ENCODE data around the gene INAFM2.
A peak's percentile ranks its signal among the peaks of the same experiment; 100 is the strongest.

Gene INAFM2

GRCh38 chr15:40323239-40323952 is at the start of gene INAFM2:
INAFM2 (plus strand) TSS chr15:40323692; CDS start chr15:40324056, 364 bp downstream.
- DNase-seq: peak; percentile 49

DNA sequence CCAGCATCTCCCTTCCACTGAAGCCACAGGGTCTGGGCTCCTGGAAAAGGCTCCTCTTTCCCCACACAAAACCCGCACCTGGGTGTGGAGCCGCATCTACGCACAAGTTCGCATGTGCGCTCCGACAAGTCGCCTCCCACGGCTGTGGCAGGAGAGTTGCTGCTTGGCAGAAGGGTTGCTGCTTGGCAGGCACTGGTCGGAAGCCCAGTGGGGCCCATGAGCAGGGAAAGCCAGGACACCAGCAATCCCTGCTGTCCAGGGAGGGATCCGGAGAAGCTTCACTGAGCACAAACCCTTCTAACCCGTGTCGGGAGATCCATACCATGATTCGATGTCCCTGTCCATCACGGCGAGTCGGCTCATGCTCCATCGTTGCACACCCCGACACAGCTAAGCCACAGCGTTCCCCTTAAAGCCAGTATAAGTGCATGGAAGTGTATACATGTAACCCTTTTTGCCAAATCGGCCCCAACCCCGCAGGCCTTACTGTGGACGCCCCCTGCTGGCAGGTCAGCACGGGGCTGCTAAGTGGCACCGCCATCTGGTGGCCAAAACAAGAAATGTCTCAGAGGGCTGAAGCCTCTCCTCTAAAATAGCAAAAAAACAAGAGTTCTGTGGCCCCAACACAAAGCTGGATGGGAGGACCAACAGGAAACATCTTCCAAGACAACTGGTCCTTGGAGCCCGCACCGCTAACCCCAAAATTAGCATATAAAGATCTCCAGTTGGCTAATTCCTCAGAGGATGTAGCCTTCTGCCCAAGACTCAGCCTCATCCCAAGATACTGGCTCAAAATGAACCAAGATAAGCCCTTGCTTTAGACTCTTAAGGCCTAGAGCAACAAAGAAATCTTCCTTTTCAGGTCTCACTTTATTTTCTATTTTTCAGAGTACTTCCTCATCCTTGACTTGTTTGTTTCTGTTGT is 48.9 kb upstream of the INAFM2 start:
- DNase-seq: peak; percentile 39

- DNase-seq: no peak
Measured at GRCh38 chr15:40275523-40275922, 48.0 kb upstream of the INAFM2 start.

GRCh38 chr15:40275954-40276353 is 47.5 kb upstream of the INAFM2 start:
- no peak for DNase-seq

DNA sequence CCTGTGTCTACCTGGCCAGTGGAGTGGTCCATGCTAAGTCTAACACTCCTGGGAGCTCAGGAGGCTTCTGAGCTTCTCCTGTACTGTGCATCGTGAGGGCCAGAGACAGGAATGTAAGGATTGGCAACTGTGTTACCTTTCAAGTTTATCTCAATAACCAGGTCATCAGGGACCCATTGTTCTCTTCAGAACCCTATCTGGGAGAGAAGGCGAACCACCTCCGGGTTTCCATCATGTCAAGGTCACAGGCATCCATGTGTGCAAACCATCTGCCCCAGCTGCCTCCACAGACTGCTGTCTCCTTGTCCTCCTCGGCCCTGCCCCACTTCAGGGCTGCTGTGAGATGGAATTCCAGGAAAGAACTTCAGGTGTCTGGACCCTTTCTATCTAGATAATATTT is 46.6 kb upstream of the INAFM2 start:
- DNase-seq: no peak

GRCh38 chr15:40277471-40277870 is 46.0 kb upstream of the INAFM2 start:
- DNase-seq: no peak

- DNase-seq: no peak
Measured at GRCh38 chr15:40278026-40278425, 45.5 kb upstream of the INAFM2 start.

GRCh38 chr15:40279437-40280141 is 43.9 kb upstream of the INAFM2 start:
- DNase-seq: no peak

DNA sequence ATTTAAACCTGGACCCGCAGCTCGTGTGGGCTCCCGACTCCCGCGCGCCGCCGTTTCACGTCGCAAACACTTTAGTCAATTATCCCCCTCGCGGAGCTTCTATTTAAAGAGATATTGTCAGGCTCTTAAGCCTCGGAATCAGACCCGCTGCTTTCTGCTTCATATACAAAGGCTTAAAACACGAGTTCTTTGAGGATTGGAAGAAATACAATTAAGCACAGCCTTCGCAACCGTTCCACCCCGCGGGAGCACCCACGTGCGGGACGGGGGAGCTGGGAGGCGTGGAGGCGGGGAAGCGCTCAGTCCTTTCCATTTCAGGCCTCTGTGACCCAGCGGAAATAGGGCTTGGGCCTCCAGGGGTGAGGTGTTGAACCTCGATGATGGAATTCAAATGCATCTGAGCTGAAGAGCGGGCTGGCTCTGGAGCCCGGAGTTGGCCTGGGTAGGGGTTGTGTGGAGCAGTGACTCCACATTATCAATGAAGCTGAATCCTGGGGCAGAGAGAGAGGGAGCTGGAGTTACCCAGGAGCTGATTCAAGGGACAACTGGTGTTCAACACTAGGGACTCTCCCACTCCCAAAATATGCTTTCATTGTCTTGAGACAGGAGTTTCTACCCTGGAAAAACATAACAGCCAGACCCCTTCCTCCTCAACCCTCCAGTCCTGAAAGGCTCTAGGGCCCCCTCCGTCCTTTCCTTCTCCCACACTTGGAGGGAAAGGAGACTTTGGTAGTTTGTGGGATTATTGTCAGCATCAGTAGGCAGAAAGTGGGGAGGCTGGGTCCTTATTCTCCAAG is 43.0 kb upstream of the INAFM2 start:
- no peak for DNase-seq

- no peak for DNase-seq
Measured at GRCh38 chr15:40281057-40281800, 42.3 kb upstream of the INAFM2 start.

- no peak for DNase-seq
Measured at GRCh38 chr15:40281801-40282146, 41.7 kb upstream of the INAFM2 start.

DNA sequence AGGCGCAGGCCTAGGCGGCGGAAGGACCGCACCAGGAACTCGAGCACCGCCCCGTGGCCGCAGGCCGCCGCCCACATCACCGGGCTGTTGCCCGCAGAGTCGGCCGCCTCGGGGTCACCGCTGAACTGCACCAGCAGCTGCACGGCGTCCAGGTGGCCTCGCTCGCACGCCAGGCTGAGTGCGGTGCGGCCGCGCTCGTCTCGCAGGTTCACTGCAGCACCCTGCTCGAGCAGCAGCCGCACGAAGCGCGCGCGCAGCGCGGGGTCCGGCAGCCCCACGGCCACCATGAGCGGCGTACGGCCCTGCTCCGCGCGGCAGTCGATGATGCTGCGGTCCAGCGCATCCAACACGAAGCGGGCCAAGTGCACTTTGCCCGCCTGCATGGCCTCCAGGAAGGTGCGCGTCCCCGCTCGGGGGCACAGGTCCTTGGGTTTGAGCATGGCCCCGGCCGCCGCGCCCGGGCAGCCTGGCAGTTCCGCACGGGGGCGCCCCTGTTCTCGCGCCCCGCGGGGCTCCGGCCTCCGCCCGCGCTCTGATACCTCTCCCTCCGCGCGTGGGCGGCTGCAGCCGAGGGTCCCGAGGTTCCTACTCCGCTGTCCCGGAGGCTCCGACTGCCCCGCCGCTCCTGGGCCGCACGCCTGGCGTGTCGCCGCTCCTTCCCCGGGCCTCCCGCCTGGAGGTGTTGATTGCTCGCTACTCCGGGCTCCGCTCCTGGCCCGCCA is 41.2 kb upstream of the INAFM2 start:
- DNase-seq: no peak

DNA sequence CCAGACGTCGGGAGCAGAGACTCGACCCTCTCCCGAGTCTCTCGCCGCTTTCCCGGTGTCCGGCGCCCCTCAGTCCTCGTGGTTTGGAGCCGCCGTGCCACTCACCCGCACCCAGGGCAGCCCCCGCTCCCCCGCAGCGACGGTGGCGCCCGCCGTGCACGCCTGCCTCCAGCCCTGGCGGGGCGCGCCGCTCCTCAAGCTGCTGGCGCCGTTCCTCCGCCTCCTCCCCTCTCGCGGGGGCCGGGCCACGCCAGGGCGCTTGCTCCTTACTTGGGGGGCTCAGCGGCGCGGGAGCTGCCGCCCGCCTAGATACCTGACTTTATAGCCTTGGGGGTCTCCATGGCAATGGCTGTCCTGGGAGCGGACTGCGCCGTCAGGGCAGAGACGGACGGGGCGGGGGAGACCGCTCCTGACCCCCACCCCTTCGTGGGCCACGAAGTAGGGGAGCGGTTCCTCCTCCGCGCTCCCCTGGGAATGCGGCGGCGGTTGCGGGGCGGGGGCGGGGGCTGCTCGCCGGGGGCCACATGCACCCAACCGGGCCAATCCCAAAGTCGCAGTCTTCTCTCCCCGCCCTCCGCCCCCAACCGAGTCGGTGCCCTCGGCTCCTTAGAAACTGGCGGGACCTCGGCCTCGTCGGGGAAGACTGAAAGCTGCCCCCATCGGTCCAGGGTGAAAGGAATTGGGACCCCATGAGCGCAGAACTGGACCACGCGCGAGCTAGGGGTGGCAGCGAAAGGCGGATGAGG is 40.5 kb upstream of the INAFM2 start, which contains the start of gene ANKRD63:
Gene ANKRD63 (minus strand): TSS at position 196 of the 746 bp plus-strand sequence. CDS start 478 bp downstream, outside the sequence.
- DNase-seq: no peak

- no peak for DNase-seq
Measured at GRCh38 chr15:40283615-40284300, 39.7 kb upstream of the INAFM2 start.

- no peak for DNase-seq
Measured at GRCh38 chr15:40285151-40285550, 38.3 kb upstream of the INAFM2 start.

DNA sequence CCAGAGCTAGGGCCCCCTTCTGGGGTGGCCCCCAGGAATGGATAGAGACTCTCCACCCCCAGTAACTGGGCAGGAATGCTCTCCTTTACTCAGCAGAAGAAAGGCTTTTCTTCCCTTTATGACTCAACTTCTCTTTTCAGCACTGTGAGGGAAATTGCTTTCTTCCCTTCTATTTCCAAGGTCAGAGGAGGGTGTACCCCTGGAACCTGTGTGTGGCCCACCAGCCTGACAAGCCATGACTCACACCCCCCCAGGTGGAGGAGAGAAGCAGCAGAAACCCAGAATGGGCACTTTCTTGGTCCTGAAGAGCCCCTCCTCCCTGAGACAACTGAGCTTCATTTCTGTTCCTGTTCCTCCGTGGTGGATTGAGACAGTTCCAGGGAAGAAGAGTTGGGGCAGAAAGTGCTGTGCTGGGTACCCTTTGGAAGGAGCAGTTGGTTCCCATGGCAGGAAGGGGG is 37.9 kb upstream of the INAFM2 start:
- no peak for DNase-seq

DNA sequence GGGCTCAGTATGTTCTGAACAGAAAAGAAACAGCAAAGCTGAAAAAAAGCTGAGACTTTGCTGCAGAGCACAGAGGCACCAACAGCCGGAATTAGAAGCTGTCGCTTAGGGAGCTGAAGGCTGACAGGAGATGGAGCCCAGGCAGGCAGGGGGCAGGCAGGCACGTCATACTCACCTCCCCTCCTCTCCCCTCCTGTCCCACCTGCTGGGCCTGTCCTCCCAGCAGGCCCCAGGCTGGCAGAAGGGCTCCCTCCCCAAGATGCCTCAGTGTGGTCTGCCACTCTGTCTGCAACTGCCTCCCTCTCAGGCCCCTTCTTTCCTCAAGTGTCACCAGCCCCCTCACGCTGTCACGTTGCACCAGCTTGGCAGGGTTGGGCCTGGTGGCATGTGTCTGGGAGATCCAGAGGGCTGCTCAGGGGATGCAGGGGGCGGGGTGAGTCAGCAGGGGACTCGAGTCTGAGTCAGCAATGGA is 37.4 kb upstream of the INAFM2 start:
- no peak for DNase-seq

GRCh38 chr15:40286794-40287193 is 36.7 kb upstream of the INAFM2 start:
- no peak for DNase-seq

- DNase-seq: no peak
Measured at GRCh38 chr15:40287505-40287904, 36.0 kb upstream of the INAFM2 start.
